ENCODE data around the gene JSRP1. TPM values are rescaled to one million over a fixed set of nuclear protein-coding genes. Genes with fewer than 3 reads are reported as not detected.
A peak's percentile ranks its signal among the peaks of the same experiment; 100 is the strongest.

The JSRP1 gene
- total RNA-seq, 4 donors from 2014 or later: not detected

DNA sequence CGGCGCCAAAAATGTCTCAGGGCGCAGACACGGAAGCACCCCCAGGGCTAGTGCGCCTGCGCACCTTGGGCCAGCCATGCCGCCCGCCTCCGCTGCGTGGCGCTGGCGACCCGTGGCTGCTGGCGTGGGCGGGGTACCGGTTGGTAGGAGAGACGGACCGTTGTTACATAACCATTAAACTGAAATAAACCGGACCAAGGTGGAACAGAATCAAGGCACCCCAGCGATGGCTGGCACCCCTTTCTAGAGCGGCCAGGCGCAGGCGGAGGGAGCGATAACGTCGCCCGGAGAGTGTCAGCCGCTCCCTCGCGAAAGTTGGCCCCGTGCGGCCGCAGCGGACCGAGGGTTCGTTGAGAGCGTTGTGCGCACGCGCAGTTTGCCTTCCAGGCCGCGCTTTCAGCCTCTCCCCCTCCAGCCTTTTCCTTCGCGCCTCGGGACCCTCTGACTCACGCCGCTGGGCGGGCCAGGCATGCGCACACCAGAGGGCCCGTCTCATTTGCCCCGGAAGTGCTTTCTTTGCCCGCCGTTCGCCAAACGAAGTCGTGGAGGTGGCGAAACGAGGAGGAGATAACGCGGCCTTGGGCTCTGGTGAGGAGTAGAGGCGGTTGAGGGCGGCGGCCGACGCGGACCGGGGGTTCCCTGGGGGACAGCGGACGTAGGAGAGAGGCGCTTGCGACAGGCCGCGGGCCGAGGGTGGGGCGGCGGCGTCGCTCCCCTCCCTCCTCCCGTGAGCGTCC is 19.7 kb downstream of the JSRP1 start, which contains the start of the genes PLEKHJ1 and SF3A2:
TSS of gene PLEKHJ1 (minus strand) at position 16 of the 737 bp plus-strand sequence. CDS start 81 bp downstream, outside the sequence.
TSS of gene SF3A2 (plus strand) at position 511 of the 737 bp plus-strand sequence. CDS start 6,595 bp downstream, outside the sequence.
- H3K4me1 ChIP-seq: peaks cover 0 to 83% (median 59%) of the 10 kb centered on the region in 4 donors
- H3K27me3 ChIP-seq: no peaks in the 10 kb centered on the region
- peaks cover 0 to 25% (median 0%) of the 10 kb centered on the region in 3 donors for H3K36me3 ChIP-seq
- peak within 1 kb of the TSS; percentile 72 to 95 (median 92) for H3K4me3 ChIP-seq
- H3K27ac ChIP-seq: peak within 1 kb of the TSS; percentile 93 to 99 (median 98)
- peak; percentile 92 to 95 for DNase-seq (ENCODE audit: low spot score in 2 of 2)
- no peaks in the 10 kb centered on the region for H3K9me3 ChIP-seq
- 0% methylated on average over 42 to 72 of the region's 80 CpGs for WGBS, 2 donors
- TF ChIP-seq EP300 (IDR thresholded peaks at IDR 0.05) (peak; percentile 82 to 95), POLR2A (IDR thresholded peaks at IDR 0.05) (peak; percentile 65 to 78)
- TF ChIP-seq, protein P1, sequence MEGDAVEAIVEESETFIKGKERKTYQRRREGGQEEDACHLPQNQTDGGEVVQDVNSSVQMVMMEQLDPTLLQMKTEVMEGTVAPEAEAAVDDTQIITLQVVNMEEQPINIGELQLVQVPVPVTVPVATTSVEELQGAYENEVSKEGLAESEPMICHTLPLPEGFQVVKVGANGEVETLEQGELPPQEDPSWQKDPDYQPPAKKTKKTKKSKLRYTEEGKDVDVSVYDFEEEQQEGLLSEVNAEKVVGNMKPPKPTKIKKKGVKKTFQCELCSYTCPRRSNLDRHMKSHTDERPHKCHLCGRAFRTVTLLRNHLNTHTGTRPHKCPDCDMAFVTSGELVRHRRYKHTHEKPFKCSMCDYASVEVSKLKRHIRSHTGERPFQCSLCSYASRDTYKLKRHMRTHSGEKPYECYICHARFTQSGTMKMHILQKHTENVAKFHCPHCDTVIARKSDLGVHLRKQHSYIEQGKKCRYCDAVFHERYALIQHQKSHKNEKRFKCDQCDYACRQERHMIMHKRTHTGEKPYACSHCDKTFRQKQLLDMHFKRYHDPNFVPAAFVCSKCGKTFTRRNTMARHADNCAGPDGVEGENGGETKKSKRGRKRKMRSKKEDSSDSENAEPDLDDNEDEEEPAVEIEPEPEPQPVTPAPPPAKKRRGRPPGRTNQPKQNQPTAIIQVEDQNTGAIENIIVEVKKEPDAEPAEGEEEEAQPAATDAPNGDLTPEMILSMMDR (IDR thresholded peaks at IDR 0.05): peak; percentile 99 to 100 (median 100)

DNA sequence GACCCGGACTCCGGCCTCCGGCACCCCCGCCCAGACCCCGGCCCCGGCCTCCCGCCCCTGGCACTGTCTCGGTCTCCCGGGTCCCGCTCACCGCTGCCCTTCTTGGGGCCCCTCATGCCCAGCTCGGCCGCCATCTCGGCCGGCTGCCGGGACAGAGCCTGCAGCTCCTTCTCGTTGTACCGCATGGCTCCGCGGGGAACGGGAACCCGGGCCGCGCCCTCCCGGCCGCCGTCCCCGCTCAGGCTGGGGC is 20.2 kb downstream of the JSRP1 start:
- 0% methylated on average over 13 of the region's 28 CpGs; no CpG with 5 or more reads in 1 of the 2 donors for WGBS, 2 donors
- H3K9me3 ChIP-seq: no peaks in the 10 kb centered on the region
- peak overlapping the region; percentile 72 to 95 (median 92) for H3K4me3 ChIP-seq
- no peaks in the 10 kb centered on the region for H3K27me3 ChIP-seq
- peaks cover 0 to 30% (median 0%) of the 10 kb centered on the region in 3 donors for H3K36me3 ChIP-seq
- no peak for TF ChIP-seq POLR2A (IDR thresholded peaks at IDR 0.05)
- H3K27ac ChIP-seq: peak overlapping the region; percentile 93 to 99 (median 98)
- H3K4me1 ChIP-seq: peaks cover 0 to 83% (median 54%) of the 10 kb centered on the region in 4 donors
- no peak for DNase-seq (ENCODE audit: low spot score in 2 of 2)

DNA sequence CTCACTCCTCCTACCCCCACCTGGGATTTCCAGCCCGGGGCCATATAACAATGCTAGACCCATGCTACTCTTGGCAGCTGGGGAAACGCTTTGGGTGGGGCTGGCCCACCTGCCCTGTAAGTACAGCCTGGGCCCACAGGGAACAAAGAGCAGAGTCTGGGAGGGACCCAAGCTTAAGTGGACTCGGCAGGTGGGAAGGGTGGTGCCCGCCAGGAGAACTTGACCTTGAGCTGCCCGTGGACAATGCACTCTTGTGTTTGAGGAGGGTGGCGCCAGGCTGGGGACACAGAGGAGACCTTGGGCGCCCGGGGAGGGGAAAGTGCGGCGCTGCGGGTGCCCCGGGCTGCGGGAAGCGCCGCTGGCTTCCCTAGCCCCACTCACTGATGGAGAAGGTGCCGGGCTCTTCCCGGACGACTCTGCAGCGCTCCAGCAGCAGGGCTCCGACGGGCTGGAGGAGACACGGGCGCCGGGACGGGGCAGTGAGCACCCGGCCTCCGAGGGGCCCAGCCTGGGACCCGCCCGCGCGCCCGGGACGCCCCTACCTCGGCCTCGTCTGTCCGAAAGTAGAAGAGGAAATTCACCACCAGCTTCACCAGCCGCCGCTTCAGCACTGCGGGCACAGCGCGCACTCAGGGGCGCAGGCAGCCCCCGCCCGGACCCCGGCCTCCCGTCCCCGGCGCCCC is 20.7 kb downstream of the JSRP1 start:
- no peak for DNase-seq (ENCODE audit: low spot score in 2 of 2)

DNA sequence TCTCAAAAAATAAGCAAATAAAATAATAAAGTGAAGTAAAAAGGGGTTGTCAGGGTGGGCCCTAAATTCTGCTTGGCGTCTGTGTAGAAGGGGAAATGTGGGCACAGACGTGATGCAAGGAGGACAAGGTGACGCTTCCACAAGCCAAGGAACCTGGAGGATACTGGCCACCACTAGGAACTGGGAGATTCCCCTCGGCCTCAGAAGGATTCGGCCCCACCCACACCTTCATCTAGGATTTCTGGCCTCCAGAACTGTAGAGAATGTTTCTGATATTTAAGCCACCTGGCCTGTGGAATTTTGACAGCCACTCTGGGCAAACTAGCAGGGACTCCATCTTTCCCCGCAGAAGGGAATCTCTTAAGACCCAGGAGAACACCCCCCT is 21.2 kb downstream of the JSRP1 start:
- peaks cover 0 to 40% (median 5%) of the 10 kb centered on the region in 3 donors for H3K36me3 ChIP-seq
- H3K9me3 ChIP-seq: no peaks in the 10 kb centered on the region
- no peak for DNase-seq (ENCODE audit: low spot score in 2 of 2)
- TF ChIP-seq, protein P1 (IDR thresholded peaks at IDR 0.05): no peak
- TF ChIP-seq POLR2A (IDR thresholded peaks at IDR 0.05) (no peak), EP300 (IDR thresholded peaks at IDR 0.05) (no peak)
- peaks cover 0 to 74% (median 44%) of the 10 kb centered on the region in 4 donors for H3K4me1 ChIP-seq
- H3K27me3 ChIP-seq: no peaks in the 10 kb centered on the region
- peak overlapping the region; percentile 72 to 95 (median 92) for H3K4me3 ChIP-seq
- peak overlapping the region in 3 of 4 donors; percentile 93 to 99 (median 98) for H3K27ac ChIP-seq
- whole genome bisulfite sequencing, 2 donors: 46 to 55% methylated on average over 6 of the region's 6 CpGs

More for the DNA sequence above, 20.7 kb downstream of the JSRP1 start:
- TF ChIP-seq, protein P1 (IDR thresholded peaks at IDR 0.05): no peak
- TF ChIP-seq POLR2A (IDR thresholded peaks at IDR 0.05) (no peak), EP300 (IDR thresholded peaks at IDR 0.05) (no peak)
- Histone ChIP-seq H3K9me3 (no peaks in the 10 kb centered on the region), H3K27ac (peak overlapping the region; percentile 93 to 99 (median 98)), H3K36me3 (peaks cover 0 to 35% (median 0%) of the 10 kb centered on the region in 3 donors), H3K27me3 (no peaks in the 10 kb centered on the region), H3K4me1 (peaks cover 0 to 80% (median 49%) of the 10 kb centered on the region in 4 donors), H3K4me3 (peak overlapping the region; percentile 72 to 95 (median 92))
- WGBS, 2 donors: 0% methylated on average over 26 to 44 of the region's 48 CpGs

DNA sequence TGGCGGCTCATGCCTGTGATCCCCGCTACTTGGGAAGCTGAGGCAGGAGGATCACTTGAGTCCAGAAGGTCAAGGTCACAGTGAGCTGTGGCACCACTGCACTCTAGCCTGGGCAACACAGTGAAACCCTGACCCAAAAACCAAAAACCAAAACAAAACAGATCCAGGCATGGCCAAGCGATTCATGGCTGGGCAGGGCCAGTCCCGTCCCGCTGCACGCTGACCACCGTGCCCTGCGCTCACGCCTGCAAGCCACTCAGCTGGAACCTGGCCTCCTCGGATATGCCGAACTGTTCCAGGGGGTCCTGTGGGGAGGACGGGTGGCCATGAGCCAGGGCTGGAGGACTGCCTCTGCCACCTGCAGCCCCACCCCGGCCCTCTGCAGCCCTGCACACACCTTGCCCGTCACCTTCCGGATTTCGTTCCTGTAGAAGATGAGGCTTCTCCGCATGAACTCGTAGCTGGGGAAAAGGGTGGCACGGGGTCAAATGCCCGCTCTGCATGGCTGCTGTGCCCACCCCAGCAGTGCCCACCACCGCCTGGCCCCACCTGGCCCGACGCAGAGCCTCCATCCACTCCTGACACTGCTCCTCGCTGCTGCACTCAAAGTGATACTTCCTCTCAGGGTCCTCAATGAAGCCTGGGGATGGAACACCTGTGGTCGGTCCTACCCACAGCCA is 22.5 kb downstream of the JSRP1 start:
- no peak overlapping the region for H3K27ac ChIP-seq
- WGBS, 2 donors: 92% methylated on average over 25 of the region's 25 CpGs
- peaks cover 0 to 62% (median 32%) of the 10 kb centered on the region in 4 donors for H3K4me1 ChIP-seq

More for the DNA sequence above, 22.5 kb downstream of the JSRP1 start:
- Histone ChIP-seq H3K9me3 (no peaks in the 10 kb centered on the region), H3K4me3 (no peak overlapping the region), H3K36me3 (peaks cover 0 to 53% (median 5%) of the 10 kb centered on the region in 3 donors), H3K27me3 (no peaks in the 10 kb centered on the region)
- DNase-seq (ENCODE audit: low spot score in 2 of 2): no peak
- TF ChIP-seq POLR2A (IDR thresholded peaks at IDR 0.05) (no peak), EP300 (IDR thresholded peaks at IDR 0.05) (no peak)
- TF ChIP-seq, protein P1 (IDR thresholded peaks at IDR 0.05): no peak
